Measurements from ENCODE around the gene PAFAH1B2.

DNA sequence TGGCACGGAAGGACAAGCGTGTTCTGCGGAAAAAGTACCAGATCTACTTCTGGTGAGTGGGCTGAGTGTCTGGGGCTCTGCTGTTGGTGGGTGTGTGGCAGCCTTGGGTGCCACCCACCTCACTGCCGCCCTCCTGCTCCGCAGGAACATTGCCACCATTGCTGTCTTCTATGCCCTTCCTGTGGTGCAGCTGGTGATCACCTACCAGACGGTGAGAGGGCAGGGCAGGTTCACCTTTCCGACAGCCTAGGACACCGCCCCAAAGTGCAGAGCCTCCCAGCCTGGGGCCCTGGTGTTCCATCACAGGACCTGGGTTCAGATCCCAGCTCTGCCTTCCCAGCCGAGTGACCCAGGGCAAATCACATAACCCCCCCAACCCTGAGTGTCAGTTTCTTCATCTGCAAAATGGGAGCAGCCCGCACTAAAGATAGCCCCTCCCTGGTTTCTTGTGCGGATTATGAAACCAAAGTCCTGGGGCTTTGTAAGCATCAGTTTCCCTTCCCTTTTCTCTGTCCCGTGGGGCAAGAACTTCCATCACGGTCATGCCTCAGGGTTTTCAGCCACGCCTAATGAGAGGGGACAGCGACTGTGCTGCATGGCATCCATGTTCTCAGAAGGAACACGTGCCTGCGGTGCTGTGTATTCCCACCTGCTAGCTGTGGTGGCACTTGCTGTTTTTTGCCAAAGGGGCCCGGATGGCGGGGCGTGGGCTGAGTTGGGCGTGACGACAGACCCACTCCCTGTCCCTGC, 45.3 kb downstream of the PAFAH1B2 start:
- TF ChIP-seq, protein P1, sequence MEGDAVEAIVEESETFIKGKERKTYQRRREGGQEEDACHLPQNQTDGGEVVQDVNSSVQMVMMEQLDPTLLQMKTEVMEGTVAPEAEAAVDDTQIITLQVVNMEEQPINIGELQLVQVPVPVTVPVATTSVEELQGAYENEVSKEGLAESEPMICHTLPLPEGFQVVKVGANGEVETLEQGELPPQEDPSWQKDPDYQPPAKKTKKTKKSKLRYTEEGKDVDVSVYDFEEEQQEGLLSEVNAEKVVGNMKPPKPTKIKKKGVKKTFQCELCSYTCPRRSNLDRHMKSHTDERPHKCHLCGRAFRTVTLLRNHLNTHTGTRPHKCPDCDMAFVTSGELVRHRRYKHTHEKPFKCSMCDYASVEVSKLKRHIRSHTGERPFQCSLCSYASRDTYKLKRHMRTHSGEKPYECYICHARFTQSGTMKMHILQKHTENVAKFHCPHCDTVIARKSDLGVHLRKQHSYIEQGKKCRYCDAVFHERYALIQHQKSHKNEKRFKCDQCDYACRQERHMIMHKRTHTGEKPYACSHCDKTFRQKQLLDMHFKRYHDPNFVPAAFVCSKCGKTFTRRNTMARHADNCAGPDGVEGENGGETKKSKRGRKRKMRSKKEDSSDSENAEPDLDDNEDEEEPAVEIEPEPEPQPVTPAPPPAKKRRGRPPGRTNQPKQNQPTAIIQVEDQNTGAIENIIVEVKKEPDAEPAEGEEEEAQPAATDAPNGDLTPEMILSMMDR (IDR thresholded peaks at IDR 0.05), result no peak
- TF ChIP-seq POLR2AphosphoS5 (IDR thresholded peaks at IDR 0.05), result no peak
- TF ChIP-seq POLR2A (IDR thresholded peaks at IDR 0.05), result no peak

All from gastroesophageal sphincter (tissue), 3 donors.